Vagina (tissue), 2 donors: ENCODE data around the gene ADGRG3. TPM values are rescaled to one million over a fixed set of nuclear protein-coding genes. Genes with fewer than 3 reads are reported as not detected.

Source experiments
- DNase-seq, 2 donors: peaks; one replicate each; pipeline ENCODE4 v3.0.0-alpha.2; 2017; ENCODE audit errors: extremely low spot score in 2 of 2
- H3K27ac ChIP-seq: fragments of 200-600 bp; sonication (generic); one replicate; pipeline ENCODE4 v1.5.1; 2019
- H3K27me3 ChIP-seq: fragments of 200-600 bp; sonication (generic); one replicate; pipeline ENCODE4 v1.5.1; 2019
- H3K36me3 ChIP-seq, 2 donors: fragments of 200-600 bp; sonication (generic); one replicate each; pipeline ENCODE4 v1.5.1; 2017 to 2019
- H3K4me1 ChIP-seq: fragments of 200-600 bp; sonication (generic); one replicate; pipeline ENCODE4 v1.5.1; 2019
- H3K4me3 ChIP-seq, 2 donors: fragments of 200-600 bp; sonication (generic); 1 replicate in 1 of 2; 2 replicates in 1 of 2; pipeline ENCODE4 v1.5.1; 2016 to 2019
- H3K9me3 ChIP-seq: fragments of 200-600 bp; sonication (generic); one replicate; pipeline ENCODE4 v1.5.1; 2019
- POLR2A ChIP-seq, 2 donors: fragments of 450-650 bp; IDR thresholded peaks; one replicate each; pipeline ENCODE4 v1.6.1; 2017; ENCODE audit warnings: antibody characterized with exemption in 2 of 2, mild to moderate bottlenecking in 2 of 2, moderate library complexity in 2 of 2
- POLR2AphosphoS5 ChIP-seq, 2 donors: sonication (generic); formaldehyde crosslinking; IDR thresholded peaks; one replicate each; pipeline ENCODE4 v1.9.0; 2017; ENCODE audit warnings: antibody characterized with exemption in 2 of 2, mild to moderate bottlenecking in 2 of 2, low read depth in 1 of 2; ENCODE audit not compliant: insufficient read depth in 1 of 2
- intact Hi-C: fragments of 100-400 bp; cut with DNase I; formaldehyde crosslinking; loops from one replicate; pipeline ENCODE4 v1.15.1; 2023
- total RNA-seq: library from RNA; depleted of rRNA; stranded (reverse); fragments of >200 nt; gene quantifications from one replicate; pipeline ENCODE4 v1.2.3, GENCODE V29; 2016
- TF ChIP-seq, protein P1 (sequence below), 3 experiments: fragments of 450-650 bp in 2 of 3; fragments of 200-600 bp in 1 of 3; sonication (generic) in 1 of 3; IDR thresholded peaks; one replicate each; pipeline ENCODE4 v1.5.1; 2017 to 2019; ENCODE audit warnings: antibody characterized with exemption in 3 of 3, mild to moderate bottlenecking in 2 of 3, moderate library complexity in 2 of 3

The ADGRG3 gene
- total RNA-seq, 1 donor from 2014 or later, result 10.3 TPM

DNA sequence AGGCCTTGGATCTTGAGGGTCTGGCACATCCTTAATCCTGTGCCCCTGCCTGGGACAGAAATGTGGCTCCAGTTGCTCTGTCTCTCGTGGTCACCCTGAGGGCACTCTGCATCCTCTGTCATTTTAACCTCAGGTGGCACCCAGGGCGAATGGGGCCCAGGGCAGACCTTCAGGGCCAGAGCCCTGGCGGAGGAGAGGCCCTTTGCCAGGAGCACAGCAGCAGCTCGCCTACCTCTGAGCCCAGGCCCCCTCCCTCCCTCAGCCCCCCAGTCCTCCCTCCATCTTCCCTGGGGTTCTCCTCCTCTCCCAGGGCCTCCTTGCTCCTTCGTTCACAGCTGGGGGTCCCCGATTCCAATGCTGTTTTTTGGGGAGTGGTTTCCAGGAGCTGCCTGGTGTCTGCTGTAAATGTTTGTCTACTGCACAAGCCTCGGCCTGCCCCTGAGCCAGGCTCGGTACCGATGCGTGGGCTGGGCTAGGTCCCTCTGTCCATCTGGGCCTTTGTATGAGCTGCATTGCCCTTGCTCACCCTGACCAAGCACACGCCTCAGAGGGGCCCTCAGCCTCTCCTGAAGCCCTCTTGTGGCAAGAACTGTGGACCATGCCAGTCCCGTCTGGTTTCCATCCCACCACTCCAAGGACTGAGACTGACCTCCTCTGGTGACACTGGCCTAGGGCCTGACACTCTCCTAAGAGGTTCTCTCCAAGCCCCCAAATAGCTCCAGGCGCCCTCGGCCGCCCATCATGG lies 4.0 kb upstream of the ADGRG3 start:
- no peak overlapping the region for H3K4me3 ChIP-seq

DNA sequence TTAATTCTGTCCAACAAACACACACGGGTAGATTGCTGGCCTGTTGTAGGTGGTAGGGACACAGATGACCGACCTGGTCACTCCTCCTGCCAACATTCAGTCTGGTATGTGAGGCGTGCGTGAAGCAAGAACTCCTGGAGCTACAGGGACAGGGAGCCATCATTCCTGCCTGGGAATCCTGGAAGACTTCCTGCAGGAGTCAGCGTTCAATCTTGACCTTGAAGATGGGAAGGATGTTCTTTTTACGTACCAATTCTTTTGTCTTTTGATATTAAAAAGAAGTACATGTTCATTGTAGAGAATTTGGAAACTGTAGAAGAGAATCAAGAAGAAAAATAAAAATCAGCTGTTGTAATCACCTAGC lies 3.5 kb upstream of the ADGRG3 start:
- H3K27me3 ChIP-seq, result no peaks in the 10 kb centered on the region
- no peaks in the 10 kb centered on the region for H3K4me1 ChIP-seq
- H3K36me3 ChIP-seq, result peaks cover 0 to 3% of the 10 kb centered on the region in 2 donors
- TF ChIP-seq, protein P1, sequence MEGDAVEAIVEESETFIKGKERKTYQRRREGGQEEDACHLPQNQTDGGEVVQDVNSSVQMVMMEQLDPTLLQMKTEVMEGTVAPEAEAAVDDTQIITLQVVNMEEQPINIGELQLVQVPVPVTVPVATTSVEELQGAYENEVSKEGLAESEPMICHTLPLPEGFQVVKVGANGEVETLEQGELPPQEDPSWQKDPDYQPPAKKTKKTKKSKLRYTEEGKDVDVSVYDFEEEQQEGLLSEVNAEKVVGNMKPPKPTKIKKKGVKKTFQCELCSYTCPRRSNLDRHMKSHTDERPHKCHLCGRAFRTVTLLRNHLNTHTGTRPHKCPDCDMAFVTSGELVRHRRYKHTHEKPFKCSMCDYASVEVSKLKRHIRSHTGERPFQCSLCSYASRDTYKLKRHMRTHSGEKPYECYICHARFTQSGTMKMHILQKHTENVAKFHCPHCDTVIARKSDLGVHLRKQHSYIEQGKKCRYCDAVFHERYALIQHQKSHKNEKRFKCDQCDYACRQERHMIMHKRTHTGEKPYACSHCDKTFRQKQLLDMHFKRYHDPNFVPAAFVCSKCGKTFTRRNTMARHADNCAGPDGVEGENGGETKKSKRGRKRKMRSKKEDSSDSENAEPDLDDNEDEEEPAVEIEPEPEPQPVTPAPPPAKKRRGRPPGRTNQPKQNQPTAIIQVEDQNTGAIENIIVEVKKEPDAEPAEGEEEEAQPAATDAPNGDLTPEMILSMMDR (IDR thresholded peaks at IDR 0.05), result no peak
- no peak for TF ChIP-seq POLR2AphosphoS5 (IDR thresholded peaks at IDR 0.05; ENCODE audit: insufficient read depth in 1 of 2, low read depth in 1 of 2)
- TF ChIP-seq POLR2A (IDR thresholded peaks at IDR 0.05), result no peak
- no peak for DNase-seq
- H3K4me3 ChIP-seq, result no peak overlapping the region
- intact Hi-C loops, result loop anchor here (5.0 kb wide), 1 partner anchor 1623 kb away; no protein-coding TSS in a partner anchor
- H3K9me3 ChIP-seq, result no peaks in the 10 kb centered on the region
- no peak overlapping the region for H3K27ac ChIP-seq

More for the DNA sequence above, 4.0 kb upstream of the ADGRG3 start:
- DNase-seq, result no peak
- Histone ChIP-seq H3K27me3 (no peaks in the 10 kb centered on the region), H3K36me3 (peaks cover 0 to 3% of the 10 kb centered on the region in 2 donors), H3K9me3 (no peaks in the 10 kb centered on the region), H3K4me1 (no peaks in the 10 kb centered on the region), H3K27ac (no peak overlapping the region)
- TF ChIP-seq POLR2AphosphoS5 (IDR thresholded peaks at IDR 0.05; ENCODE audit: insufficient read depth in 1 of 2, low read depth in 1 of 2) (no peak), POLR2A (IDR thresholded peaks at IDR 0.05) (no peak)
- TF ChIP-seq, protein P1 (IDR thresholded peaks at IDR 0.05), result no peak
- intact Hi-C loops, result loop anchor here (5.0 kb wide), 1 partner anchor 1623 kb away; no protein-coding TSS in a partner anchor

DNA sequence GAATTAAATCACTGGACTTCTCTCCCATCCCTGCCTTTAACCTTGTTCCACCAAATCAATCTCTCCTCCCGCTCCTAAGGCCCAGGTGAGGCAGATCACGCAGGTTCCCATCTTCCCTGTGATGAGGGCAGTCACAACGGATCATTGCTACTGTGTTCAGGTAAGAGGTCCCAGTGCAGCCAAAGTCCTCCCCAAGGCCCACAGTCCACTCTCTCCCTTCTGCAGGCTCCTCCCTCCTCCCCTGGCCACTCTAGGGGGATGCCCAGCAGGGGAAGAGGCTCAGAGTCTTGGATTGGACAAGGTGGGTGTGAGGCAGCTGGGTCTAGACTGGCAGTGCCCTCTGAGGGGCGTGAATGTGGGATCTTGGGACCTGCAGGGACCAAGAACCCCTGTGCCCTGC lies 2.6 kb upstream of the ADGRG3 start:
- Histone ChIP-seq H3K4me3 (no peak overlapping the region), H3K4me1 (no peaks in the 10 kb centered on the region), H3K36me3 (peaks cover 0 to 3% of the 10 kb centered on the region in 2 donors), H3K9me3 (no peaks in the 10 kb centered on the region), H3K27ac (no peak overlapping the region), H3K27me3 (no peaks in the 10 kb centered on the region)
- TF ChIP-seq POLR2AphosphoS5 (IDR thresholded peaks at IDR 0.05; ENCODE audit: insufficient read depth in 1 of 2, low read depth in 1 of 2) (no peak), POLR2A (IDR thresholded peaks at IDR 0.05) (no peak)
- TF ChIP-seq, protein P1 (IDR thresholded peaks at IDR 0.05), result no peak
- intact Hi-C loops, result no loop called here
- no peak for DNase-seq

GRCh38 chr16:57666353-57667047 lies 1.6 kb upstream of the ADGRG3 start:
- Histone ChIP-seq H3K9me3 (no peaks in the 10 kb centered on the region), H3K27me3 (no peaks in the 10 kb centered on the region), H3K36me3 (peaks cover 0 to 3% of the 10 kb centered on the region in 2 donors), H3K4me3 (no peak overlapping the region), H3K27ac (no peak overlapping the region), H3K4me1 (no peaks in the 10 kb centered on the region)
- intact Hi-C loops, result no loop called here
- TF ChIP-seq POLR2AphosphoS5 (IDR thresholded peaks at IDR 0.05; ENCODE audit: insufficient read depth in 1 of 2, low read depth in 1 of 2), result no peak
- no peak for TF ChIP-seq POLR2A (IDR thresholded peaks at IDR 0.05)
- TF ChIP-seq, protein P1 (IDR thresholded peaks at IDR 0.05), result no peak
- DNase-seq, result no peak
